Measurements from ENCODE around the gene BUD23.

DNA sequence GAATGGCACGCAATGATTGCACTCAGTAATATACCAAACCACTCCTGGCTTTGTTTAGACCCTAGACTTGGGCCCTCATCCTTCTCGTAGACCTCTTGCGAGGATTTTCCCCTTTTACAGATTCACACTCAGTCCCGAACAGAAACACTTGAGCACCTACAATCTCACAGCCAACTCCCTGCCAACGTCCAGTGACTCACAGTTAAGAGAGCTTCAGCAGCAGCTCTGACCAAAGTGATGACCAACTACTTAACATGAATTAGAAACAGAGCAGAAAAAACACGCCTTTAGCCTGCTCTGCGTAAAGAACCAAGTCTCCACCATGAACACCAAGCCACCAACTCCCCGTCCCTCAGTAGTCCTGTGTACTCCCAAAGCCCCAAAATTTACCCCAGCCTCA, 2.4 kb upstream of the BUD23 start:
- TF ChIP-seq, protein P1, sequence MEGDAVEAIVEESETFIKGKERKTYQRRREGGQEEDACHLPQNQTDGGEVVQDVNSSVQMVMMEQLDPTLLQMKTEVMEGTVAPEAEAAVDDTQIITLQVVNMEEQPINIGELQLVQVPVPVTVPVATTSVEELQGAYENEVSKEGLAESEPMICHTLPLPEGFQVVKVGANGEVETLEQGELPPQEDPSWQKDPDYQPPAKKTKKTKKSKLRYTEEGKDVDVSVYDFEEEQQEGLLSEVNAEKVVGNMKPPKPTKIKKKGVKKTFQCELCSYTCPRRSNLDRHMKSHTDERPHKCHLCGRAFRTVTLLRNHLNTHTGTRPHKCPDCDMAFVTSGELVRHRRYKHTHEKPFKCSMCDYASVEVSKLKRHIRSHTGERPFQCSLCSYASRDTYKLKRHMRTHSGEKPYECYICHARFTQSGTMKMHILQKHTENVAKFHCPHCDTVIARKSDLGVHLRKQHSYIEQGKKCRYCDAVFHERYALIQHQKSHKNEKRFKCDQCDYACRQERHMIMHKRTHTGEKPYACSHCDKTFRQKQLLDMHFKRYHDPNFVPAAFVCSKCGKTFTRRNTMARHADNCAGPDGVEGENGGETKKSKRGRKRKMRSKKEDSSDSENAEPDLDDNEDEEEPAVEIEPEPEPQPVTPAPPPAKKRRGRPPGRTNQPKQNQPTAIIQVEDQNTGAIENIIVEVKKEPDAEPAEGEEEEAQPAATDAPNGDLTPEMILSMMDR (IDR thresholded peaks at IDR 0.05) = no peak
- TF ChIP-seq POLR2A (IDR thresholded peaks at IDR 0.05) = no peak
